GM18868 (cell line): ENCODE measurements around the gene BAX.

ENCODE experiments used
- ATAC-seq: cut with Tn5 transposase; IDR thresholded peaks from one replicate; pipeline ENCODE4 v1.9.1; 2021; ENCODE audit warnings: mild to moderate bottlenecking, moderate library complexity; ENCODE audit not compliant: unreplicated experiment

The BAX gene

DNA sequence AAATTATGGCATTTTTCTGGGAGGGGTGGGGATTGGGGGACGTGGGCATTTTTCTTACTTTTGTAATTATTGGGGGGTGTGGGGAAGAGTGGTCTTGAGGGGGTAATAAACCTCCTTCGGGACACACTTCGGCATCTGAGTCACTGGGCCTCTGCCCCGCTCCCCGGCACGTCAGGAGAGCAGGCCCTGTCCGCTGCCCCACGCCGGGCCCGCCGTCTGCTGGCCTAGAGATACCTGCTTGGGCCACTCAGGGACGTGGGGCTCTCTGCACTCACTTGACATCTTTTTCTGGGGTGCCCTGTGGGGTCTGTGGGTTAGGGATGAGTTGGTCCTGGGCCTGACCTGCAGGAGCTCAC lies 7.0 kb downstream of the BAX start:
- no peak for ATAC-seq

DNA sequence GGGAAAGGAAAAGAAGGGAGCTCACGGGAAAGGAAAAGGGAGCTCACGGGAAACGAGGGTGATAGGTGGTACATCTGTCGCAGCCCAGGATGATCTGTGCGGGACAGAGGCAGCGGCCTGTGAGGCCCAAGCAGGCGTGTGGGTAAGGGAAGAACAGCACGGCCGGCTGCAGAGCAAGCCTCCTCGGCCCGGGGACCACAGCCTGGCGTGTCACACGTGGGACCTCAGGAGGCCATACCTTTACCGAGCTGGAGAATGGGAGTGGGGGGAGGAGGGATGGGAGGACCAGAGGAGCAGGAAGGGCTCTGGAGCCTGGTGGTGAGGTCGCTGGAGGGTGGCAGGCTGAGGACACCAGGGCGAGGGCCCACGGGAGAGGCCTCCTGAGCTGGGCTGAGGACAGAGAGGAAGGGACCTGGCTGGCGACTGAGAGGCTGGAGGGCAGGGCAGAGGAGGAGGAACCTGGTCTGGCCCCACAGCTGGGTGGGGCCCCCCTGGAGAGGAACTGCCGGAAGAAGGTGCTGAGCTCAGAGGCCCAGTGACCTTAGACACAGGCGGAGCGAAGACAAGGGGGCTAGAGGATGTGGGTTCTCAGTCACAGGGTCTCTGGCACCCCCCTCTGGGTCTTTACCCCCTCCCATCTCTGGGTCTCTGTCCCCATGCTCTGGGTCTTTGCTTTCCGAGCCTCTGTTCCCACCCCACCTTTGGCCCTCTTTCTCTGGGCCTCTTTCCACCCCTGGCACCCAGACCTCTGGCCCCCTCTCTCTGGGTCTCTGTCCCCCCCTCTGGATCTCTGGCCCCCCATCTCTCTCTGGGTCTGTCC lies 7.6 kb downstream of the BAX start:
- ATAC-seq, result peak; percentile 34

DNA sequence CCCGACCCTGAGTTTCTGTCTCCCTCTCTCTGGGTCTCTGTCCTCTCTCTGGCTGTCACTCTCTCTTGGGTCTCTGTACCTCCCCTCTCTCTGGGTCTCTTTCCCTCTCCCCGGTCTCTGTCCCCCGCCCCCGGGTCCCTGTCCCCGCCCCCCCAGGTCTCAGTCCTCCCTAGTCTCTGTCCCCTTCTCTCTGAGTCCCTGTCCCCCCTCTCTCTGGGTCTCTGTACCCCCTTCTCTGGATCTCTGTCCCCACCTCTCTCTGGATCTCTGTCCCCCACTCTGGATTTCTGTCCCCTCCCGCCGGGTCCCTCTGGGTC lies 8.1 kb downstream of the BAX start:
- no peak for ATAC-seq

DNA sequence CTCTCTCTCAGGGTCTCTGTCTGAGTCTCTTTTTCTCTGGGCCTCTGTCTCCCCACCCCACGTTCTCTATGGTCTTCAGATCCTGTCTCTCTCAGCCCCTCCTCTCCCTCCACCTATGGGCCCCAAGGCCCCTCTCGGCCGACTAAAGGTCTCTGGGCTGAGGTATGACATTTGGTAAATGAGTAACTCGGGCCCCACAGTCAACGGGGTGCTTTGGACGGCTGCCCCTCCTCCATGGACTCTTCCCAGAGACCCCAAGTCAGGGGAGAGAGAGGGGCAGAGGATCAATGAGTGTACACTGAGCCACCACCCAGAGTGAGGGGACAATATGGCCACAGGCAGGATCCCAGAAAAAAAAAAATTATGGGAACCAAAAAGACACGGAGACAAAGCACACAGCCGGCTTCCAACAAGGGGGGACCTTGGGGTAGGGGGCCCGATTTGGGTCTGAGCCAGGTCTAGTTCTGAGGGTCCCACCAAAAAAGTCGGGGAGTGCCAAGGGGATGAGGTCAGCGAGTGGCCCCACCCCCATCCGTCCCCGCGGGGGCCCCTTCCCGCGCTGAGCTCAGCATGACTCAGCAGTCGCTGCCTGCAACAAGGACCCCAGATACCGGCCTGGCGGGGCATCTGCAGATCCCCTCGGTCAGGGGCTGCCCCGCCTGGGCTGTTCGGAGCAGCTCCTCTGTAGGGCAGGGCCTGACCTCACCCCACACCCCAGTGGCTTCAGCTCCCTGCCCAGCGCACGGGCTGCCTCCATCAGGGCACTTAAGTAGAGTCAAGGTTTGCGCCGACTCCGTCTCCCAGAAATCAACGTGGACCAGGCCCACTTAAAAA lies 8.9 kb downstream of the BAX start:
- no peak for ATAC-seq

DNA sequence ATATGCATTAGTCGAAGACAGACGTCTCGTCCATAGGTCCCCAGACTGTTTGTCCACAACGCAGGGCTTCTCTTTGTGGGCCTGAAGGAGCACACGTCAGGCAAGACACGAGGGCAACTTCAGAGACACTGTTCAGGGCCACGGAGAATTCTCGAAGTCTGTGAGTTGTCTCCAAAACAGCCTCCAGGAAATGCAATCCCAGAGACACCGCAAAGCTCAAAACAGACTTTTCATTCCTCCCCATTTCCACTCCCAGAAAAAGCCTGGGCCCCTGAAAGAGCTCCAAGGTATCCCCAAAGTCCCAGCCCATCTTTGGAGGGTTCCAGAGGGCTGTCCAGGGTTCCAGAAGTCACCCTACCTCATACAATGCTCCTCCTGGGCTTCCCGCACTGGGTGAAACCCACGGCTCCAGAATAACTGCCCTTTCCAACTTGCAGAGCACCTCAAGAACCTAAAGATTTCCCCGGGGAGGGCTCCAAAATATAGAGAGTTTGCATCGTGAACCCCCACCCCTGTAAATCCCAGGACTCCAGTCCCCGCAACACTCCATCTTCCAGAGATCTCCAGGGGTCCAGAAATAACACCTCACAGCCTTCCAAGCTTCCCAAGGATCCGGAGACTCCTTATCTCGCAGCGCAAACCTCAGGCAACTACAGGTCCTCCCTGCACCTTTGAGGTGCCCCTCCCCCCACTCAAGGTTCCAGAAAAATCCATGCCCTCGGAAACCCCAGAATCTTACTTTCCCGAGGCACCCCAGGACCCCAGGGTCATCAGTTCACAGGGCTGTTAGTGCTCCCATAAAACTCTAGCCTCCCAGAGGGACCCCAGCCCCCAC lies 9.7 kb downstream of the BAX start:
- no peak for ATAC-seq

DNA sequence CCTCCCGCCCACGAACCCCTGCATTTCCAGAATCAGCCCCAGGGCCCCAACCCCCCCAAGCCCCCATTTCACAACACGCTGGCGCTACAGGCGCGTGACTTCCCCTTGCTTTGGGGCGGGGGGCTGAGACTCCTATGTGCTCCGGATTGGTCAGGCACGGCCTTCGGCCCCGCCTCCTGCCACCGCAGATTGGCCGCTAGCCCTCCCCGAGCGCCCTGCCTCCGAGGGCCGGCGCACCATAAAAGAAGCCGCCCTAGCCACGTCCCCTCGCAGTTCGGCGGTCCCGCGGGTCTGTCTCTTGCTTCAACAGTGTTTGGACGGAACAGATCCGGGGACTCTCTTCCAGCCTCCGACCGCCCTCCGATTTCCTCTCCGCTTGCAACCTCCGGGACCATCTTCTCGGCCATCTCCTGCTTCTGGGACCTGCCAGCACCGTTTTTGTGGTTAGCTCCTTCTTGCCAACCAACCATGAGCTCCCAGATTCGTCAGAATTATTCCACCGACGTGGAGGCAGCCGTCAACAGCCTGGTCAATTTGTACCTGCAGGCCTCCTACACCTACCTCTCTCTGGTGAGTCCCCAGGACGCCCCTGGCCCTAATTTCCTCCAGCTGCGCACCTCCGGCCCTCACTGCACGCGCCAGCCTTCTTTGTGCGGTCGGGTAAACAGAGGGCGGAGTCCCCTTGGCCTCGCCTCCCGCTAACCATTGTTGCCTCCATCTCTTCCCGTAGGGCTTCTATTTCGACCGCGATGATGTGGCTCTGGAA lies 10.5 kb downstream of the BAX start, which contains the start of gene FTL:
TSS of gene FTL (plus strand) at position 270 of the 766 bp plus-strand sequence. CDS start at position 469, 199 bp downstream.
- peak; percentile 58 for ATAC-seq

DNA sequence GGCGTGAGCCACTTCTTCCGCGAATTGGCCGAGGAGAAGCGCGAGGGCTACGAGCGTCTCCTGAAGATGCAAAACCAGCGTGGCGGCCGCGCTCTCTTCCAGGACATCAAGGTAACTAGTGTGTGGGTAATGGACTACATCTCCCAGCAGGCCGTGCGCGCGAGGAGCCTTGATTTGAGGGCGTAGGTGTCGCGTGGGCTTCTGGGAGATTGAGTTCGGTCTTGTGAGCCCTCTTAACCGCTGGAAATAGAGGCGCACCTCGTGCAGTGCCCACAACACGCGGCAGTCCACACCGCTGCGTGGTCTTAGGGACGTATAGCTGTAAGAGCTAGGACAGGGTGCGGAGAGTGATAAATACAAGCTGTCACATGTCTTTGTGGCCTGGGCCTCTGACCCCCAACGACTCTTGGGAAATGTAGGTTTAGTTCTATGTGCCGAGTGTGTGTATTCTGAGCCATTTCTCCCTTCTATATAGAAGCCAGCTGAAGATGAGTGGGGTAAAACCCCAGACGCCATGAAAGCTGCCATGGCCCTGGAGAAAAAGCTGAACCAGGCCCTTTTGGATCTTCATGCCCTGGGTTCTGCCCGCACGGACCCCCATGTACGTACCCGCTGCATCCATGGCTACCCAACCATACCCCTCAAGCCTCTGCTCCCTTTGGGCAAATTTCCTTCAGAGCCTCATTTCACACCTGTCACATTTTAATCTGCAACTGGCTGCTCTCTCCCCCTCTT lies 11.3 kb downstream of the BAX start:
- ATAC-seq, result peak; percentile 15

GRCh38 chr19:48966541-48967345 lies 12.1 kb downstream of the BAX start:
- ATAC-seq, result no peak

DNA sequence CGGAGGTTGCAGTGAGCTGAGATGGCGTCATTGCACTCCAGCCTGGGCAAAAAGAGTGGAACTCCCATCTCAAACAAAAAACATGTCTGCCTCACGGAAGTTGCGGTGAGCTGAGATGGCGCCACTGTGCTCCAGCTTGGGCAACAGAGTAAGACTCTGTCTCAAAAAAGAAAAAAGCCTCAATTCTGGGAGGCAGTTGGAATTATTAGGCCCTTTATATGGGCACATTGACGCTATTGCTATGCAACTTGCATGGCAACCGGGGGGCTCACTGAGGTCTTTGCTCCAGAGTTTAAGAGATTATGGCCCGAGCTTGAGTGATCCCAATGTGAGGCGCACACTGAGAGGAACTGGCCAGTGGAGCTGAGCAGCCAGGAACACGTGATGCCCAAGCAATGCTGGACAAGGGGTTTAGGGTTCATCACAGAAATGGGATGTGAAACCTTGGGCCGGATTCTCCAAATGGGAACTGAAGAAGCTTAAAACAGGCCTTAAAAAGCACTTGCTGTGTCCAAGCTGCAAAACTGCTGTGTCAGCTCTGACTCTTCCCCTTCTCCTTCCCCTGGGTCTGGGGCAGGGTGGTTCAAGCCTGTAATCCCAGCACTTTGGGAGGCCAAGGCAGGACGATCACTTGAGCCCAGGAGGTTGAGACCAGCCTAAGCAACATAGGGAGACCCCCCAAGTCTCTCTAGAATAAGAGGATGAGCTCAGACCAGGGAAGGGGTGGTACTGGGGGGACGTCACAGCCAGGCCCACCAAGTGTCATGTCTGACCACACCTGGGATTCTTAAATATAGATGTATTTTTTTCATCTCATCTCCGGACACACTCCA lies 12.9 kb downstream of the BAX start:
- no peak for ATAC-seq

DNA sequence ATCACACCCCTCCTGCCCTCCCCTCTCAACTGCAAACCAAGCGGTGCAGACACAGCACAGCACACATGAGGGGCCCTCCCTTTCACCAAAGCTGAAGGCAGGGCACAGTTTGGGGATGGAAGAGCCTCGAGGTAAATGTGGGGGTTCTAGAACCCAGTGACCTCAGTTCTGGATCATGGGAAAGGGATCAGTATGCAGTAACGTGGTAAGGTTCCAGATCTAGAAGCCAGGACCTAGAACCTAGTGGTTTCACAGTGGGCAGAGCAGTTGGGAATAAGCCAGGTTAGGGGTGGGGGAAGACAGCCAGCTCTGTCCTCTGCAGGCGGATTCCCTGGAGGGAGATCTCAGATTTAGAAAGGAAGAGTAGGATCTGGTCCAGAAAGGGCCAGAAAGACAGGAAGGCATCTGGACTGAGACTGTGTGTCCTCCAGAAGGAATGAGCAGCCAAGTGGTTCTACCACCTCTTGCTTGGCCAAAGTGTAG lies 13.5 kb downstream of the BAX start:
- ATAC-seq, result no peak

DNA sequence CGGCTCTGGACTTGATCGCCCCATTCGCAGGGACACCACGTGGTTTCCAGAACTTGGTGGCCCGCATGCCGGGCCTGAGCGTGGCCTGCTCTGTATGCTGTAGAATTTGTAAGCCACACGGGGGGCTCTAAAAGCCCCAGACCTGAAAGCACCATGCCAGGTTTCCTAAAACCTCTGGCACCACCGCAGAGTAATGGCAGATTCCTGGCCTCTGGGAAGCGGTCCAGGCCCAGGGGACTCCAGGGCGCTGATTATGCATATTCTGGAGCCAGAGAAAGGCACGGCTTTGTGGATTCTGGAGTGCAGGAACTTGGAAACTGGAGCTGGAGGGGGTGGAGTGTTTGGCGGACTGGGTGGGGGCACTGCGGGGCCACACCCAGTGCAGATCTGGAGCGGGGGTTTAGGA lies 14.1 kb downstream of the BAX start:
- no peak for ATAC-seq

- ATAC-seq, result no peak
Measured at GRCh38 chr19:48969276-48970138, 14.8 kb downstream of the BAX start.

- ATAC-seq, result no peak
Measured at GRCh38 chr19:48970139-48970766, 15.6 kb downstream of the BAX start.

- ATAC-seq, result no peak
Measured at GRCh38 chr19:48970923-48971395, 16.3 kb downstream of the BAX start.

GRCh38 chr19:48975947-48976847 lies 21.5 kb downstream of the BAX start:
- no peak for ATAC-seq

GRCh38 chr19:48977061-48977460 lies 22.4 kb downstream of the BAX start:
- ATAC-seq, result no peak
